SK-N-SH (cell line): Measurements from ENCODE around the gene MGA. TPM values are rescaled to one million over a fixed set of nuclear protein-coding genes. Genes with fewer than 3 reads are reported as not detected.

Source experiments
- CTCF ChIA-PET: fragments of 300-600, 350-600 bp; formaldehyde crosslinking; extraction: SDS; loops from one replicate; lab custom pipeline; 2021; lab: Yijun Ruan, JAX
- POLR2A ChIA-PET: fragments of 350-600 bp; sonication (Branson Sonifier 250); formaldehyde crosslinking; extraction: SDS; loops from one replicate; lab custom pipeline; 2020; ENCODE audit warnings: antibody characterized with exemption, inconsistent platforms; lab: Yijun Ruan, JAX
- DNase-seq: peaks from one replicate; pipeline ENCODE4 v3.0.0; 2012
- H2AFZ ChIP-seq: fragments of 200-600 bp; sonication (generic); 2 replicates; pipeline ENCODE4 v1.8.1; 2016; ENCODE audit warnings: antibody characterized with exemption, mild to moderate bottlenecking, low read depth
- H3F3A ChIP-seq: fragments of 200-600 bp; sonication (generic); replicated peaks from 2 replicates; pipeline ENCODE3; 2016; ENCODE audit warnings: antibody characterized with exemption, mild to moderate bottlenecking; ENCODE audit not compliant: insufficient read depth
- H3K27ac ChIP-seq, 2 experiments: fragments of 200-500 bp in 1 of 2; fragments of 200-600 bp in 1 of 2; sonication (Bioruptor generic) in 1 of 2; sonication (generic), shearing (Covaris generic) in 1 of 2; 2 replicates each; pipeline versions ENCODE4 v1.5.1 to v1.6.1; 2014 to 2016; ENCODE audit warnings: low read depth in 2 of 2, inconsistent platforms in 1 of 2, low read length in 1 of 2, mild to moderate bottlenecking in 1 of 2, mixed read lengths in 1 of 2
- H3K27me3 ChIP-seq: fragments of 200-600 bp; sonication (generic), shearing (Covaris generic); 2 replicates; pipeline ENCODE4 v1.6.1; 2016; ENCODE audit warnings: mixed run types; ENCODE audit not compliant: insufficient read depth
- H3K36me3 ChIP-seq, 2 experiments: fragments of 200-500 bp in 1 of 2; fragments of 200-600 bp in 1 of 2; sonication (Bioruptor generic) in 1 of 2; sonication (generic) in 1 of 2; replicated peaks in 1 of 2; 2 replicates each; pipeline versions ENCODE3 to v1.5.1; 2014 to 2016; ENCODE audit warnings: low read length in 1 of 2, mild to moderate bottlenecking in 1 of 2; ENCODE audit not compliant: insufficient read depth in 2 of 2, control insufficient read depth in 1 of 2
- H3K4me1 ChIP-seq, 2 experiments: fragments of 200-500 bp in 1 of 2; fragments of 200-600 bp in 1 of 2; sonication (Bioruptor generic) in 1 of 2; sonication (generic), shearing (Covaris generic) in 1 of 2; 2 replicates each; pipeline versions ENCODE4 v1.5.1 to v1.6.1; 2014 to 2016; ENCODE audit warnings: low read depth in 1 of 2, low read length in 1 of 2, mixed run types in 1 of 2; ENCODE audit not compliant: insufficient read depth in 2 of 2, control insufficient read depth in 1 of 2
- H3K4me2 ChIP-seq: fragments of 200-600 bp; sonication (generic), shearing (Covaris generic); 2 replicates; pipeline ENCODE4 v1.6.1; 2017; ENCODE audit warnings: mixed run types
- H3K4me3 ChIP-seq, 2 experiments: fragments of 200-500 bp in 1 of 2; fragments of 200-600 bp in 1 of 2; sonication (Bioruptor generic) in 1 of 2; sonication (generic), shearing (Covaris generic) in 1 of 2; 2 replicates each; pipeline versions ENCODE4 v1.5.1 to v1.8.1; 2014 to 2016; ENCODE audit warnings: low read depth in 2 of 2, inconsistent platforms in 1 of 2, low read length in 1 of 2, mild to moderate bottlenecking in 1 of 2, mixed read lengths in 1 of 2, moderate library complexity in 1 of 2
- H3K79me2 ChIP-seq: fragments of 200-600 bp; sonication (generic); 2 replicates; pipeline ENCODE4 v1.8.1; 2017; ENCODE audit warnings: mild to moderate bottlenecking; ENCODE audit not compliant: insufficient read depth
- H3K9ac ChIP-seq: fragments of 200-600 bp; sonication (generic); 2 replicates; pipeline ENCODE4 v1.6.1; 2017; ENCODE audit warnings: mixed run types
- H3K9me2 ChIP-seq: fragments of 200-600 bp; sonication (generic); 2 replicates; pipeline ENCODE4 v1.6.1; 2017; ENCODE audit warnings: mixed run types
- H3K9me3 ChIP-seq: fragments of 200-600 bp; sonication (generic); 2 replicates; pipeline ENCODE4 v1.6.1; 2017; ENCODE audit warnings: mixed run types, mild to moderate bottlenecking, moderate library complexity
- H4K20me1 ChIP-seq: fragments of 200-600 bp; sonication (generic); 2 replicates; pipeline ENCODE4 v1.6.1; 2017; ENCODE audit warnings: mild to moderate bottlenecking, mixed run types; ENCODE audit not compliant: insufficient read depth
- EP300 ChIP-seq, 2 experiments: IDR thresholded peaks; 2 replicates each; pipeline versions ENCODE4 v1.4.0 to v1.6.1; 2012; ENCODE audit warnings: borderline replicate concordance in 1 of 2, low read depth in 1 of 2, low read length in 1 of 2
- EZH2phosphoT487 ChIP-seq: fragments of 200-600 bp; sonication (generic); IDR thresholded peaks from 2 replicates; pipeline ENCODE4 v1.6.1; 2017; ENCODE audit warnings: low read depth, mixed run types, mild to moderate bottlenecking, antibody characterized with exemption, moderate library complexity, borderline replicate concordance
- FOXM1 ChIP-seq: IDR thresholded peaks from 2 replicates; pipeline ENCODE4 v1.4.0; 2012; ENCODE audit warnings: low read depth, mild to moderate bottlenecking
- GABPA ChIP-seq: IDR thresholded peaks from 2 replicates; pipeline ENCODE4 v1.4.0; 2012; ENCODE audit warnings: low read depth, mild to moderate bottlenecking
- GATA2 ChIP-seq: sonication (generic); formaldehyde crosslinking; IDR thresholded peaks from 2 replicates; pipeline ENCODE4 v1.5.0; 2020; ENCODE audit warnings: mild to moderate bottlenecking, missing genetic modification reagents
- JUND ChIP-seq: IDR thresholded peaks from 2 replicates; pipeline ENCODE4 v1.4.0; 2012
- NFIC ChIP-seq: IDR thresholded peaks from 2 replicates; pipeline ENCODE4 v1.4.0; 2012; ENCODE audit warnings: borderline replicate concordance
- POLR2AphosphoS5 ChIP-seq: IDR thresholded peaks from 2 replicates; pipeline ENCODE4 v1.6.1; 2012; ENCODE audit warnings: low read depth, low read length
- RAD21 ChIP-seq: IDR thresholded peaks from 2 replicates; pipeline ENCODE4 v1.6.1; 2012; ENCODE audit warnings: mild to moderate bottlenecking, low read length
- RCOR1 ChIP-seq: fragments of 150-350 bp; IDR thresholded peaks from 2 replicates; pipeline ENCODE4 v1.6.1; 2017; ENCODE audit warnings: antibody characterized with exemption, low read length
- SMC3 ChIP-seq: IDR thresholded peaks from 2 replicates; pipeline ENCODE4 v1.6.1; 2012; ENCODE audit warnings: low read depth, low read length, improper control_type of control experiment
- TCF12 ChIP-seq: IDR thresholded peaks from 2 replicates; pipeline ENCODE4 v1.4.0; 2012
- TEAD4 ChIP-seq: IDR thresholded peaks from 2 replicates; pipeline ENCODE4 v1.4.0; 2012; ENCODE audit warnings: mild to moderate bottlenecking, borderline replicate concordance; ENCODE audit not compliant: insufficient read depth
- ZBTB33 ChIP-seq: IDR thresholded peaks from 2 replicates; pipeline ENCODE4 v1.4.0; 2012; ENCODE audit warnings: low read depth, borderline replicate concordance
- WGBS: methylation state at CpG from one replicate; pipeline ENCODE4 v1.1.6; 2017; ENCODE audit warnings: low lambda C conversion rate; 5-methylcytosine and 5-hydroxymethylcytosine counted together
- polyA plus RNA-seq, 3 experiments: library from polyadenylated mRNA; depleted of rRNA; stranded (reverse); fragments of >200 nt; gene quantifications; 2 replicates each; pipeline ENCODE4 v1.2.3, GENCODE V29; 2012
- TF ChIP-seq, protein P1 (sequence below): IDR thresholded peaks from 2 replicates; pipeline ENCODE4 v1.4.0; 2012; ENCODE audit warnings: low read depth, borderline replicate concordance
- TF ChIP-seq, protein P2 (sequence below): IDR thresholded peaks from 2 replicates; pipeline ENCODE4; 2012

The MGA gene
- polyA plus RNA-seq, 1 of the 3 experiments (the other 2 are of a cell fraction), result 2.3 TPM

DNA sequence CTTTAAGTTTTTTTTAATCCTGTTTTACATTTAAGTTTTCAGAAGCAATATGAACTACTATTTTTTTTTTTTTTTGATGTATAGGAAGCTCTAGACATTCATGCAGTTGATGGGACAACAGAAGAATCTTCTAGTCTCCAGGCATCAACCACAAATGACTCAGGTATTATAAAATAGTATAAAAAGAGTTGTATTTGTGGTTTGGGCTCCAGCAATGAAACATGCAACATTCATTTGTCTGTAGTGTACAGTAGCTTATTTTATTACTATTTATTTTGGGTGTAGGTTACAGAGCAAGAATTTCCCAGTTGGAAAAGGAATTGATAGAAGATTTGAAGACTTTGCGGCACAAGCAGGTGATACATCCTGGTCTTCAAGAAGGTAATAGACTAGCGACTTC lies 38.6 kb downstream of the MGA start:
- peaks cover 34% of the 10 kb centered on the region for H4K20me1 ChIP-seq
- H3F3A ChIP-seq, result peaks cover 10% of the 10 kb centered on the region
- no peaks in the 10 kb centered on the region for H3K27me3 ChIP-seq
- no peak overlapping the region for H3K9ac ChIP-seq
- POLR2A ChIA-PET, result no interaction called here
- TF ChIP-seq FOXM1, result no peak
- no peak for TF ChIP-seq JUND
- no peak for TF ChIP-seq ZBTB33
- H3K9me2 ChIP-seq, result no peaks in the 10 kb centered on the region
- H3K36me3 ChIP-seq, result peaks cover 24 to 48% of the 10 kb centered on the region in 2 experiments
- H3K27ac ChIP-seq, result no peak overlapping the region; a peak in 1 of 4 replicates
- no peak for DNase-seq
- peak overlapping the region; percentile 17; the same call in 1 of the 2 replicates for H3K4me2 ChIP-seq
- H3K9me3 ChIP-seq, result no peaks in the 10 kb centered on the region
- no peaks in the 10 kb centered on the region for H3K4me1 ChIP-seq
- 96% methylated on average over 2 of the region's 2 CpGs for WGBS
- H3K4me3 ChIP-seq, result no peak overlapping the region
- CTCF ChIA-PET, result interaction anchor here (1.7 kb wide), 1 partner anchor 95 kb away, joined by 3 read pairs; no protein-coding TSS in a partner anchor
- peaks cover 98% of the 10 kb centered on the region for H3K79me2 ChIP-seq
- H2AFZ ChIP-seq, result no peak overlapping the region

GRCh38 chr15:41703120-41703519 lies 42.9 kb downstream of the MGA start:
- peaks cover 12% of the 10 kb centered on the region; the same call in 1 of the 2 replicates for H4K20me1 ChIP-seq
- H3K36me3 ChIP-seq, result peaks cover 25 to 51% of the 10 kb centered on the region in 2 experiments
- no peak for DNase-seq
- ChIA-PET POLR2A (no interaction called here), CTCF (no interaction called here)
- H3K4me1 ChIP-seq, result no peaks in the 10 kb centered on the region
- no peaks in the 10 kb centered on the region for H3K9me2 ChIP-seq
- H3F3A ChIP-seq, result peaks cover 10% of the 10 kb centered on the region
- H3K9ac ChIP-seq, result no peak overlapping the region
- H3K4me3 ChIP-seq, result no peak overlapping the region
- no peak overlapping the region for H3K4me2 ChIP-seq
- no peaks in the 10 kb centered on the region for H3K27me3 ChIP-seq
- no peaks in the 10 kb centered on the region for H3K9me3 ChIP-seq
- H3K27ac ChIP-seq, result no peak overlapping the region
- H3K79me2 ChIP-seq, result peaks cover 80% of the 10 kb centered on the region
- TF ChIP-seq EZH2phosphoT487 (no peak), RAD21 (no peak), EP300 (IDR thresholded peaks at IDR 0.05; ENCODE audit: borderline replicate concordance in 1 of 2, low read depth in 1 of 2, low read length in 1 of 2) (no peak), GABPA (no peak), TCF12 (no peak), SMC3 (no peak), GATA2 (no peak), TEAD4 (no peak), POLR2AphosphoS5 (no peak), RCOR1 (no peak), NFIC (no peak)
- TF ChIP-seq, protein P1, sequence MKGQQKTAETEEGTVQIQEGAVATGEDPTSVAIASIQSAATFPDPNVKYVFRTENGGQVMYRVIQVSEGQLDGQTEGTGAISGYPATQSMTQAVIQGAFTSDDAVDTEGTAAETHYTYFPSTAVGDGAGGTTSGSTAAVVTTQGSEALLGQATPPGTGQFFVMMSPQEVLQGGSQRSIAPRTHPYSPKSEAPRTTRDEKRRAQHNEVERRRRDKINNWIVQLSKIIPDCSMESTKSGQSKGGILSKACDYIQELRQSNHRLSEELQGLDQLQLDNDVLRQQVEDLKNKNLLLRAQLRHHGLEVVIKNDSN, result no peak
- TF ChIP-seq, protein P2, sequence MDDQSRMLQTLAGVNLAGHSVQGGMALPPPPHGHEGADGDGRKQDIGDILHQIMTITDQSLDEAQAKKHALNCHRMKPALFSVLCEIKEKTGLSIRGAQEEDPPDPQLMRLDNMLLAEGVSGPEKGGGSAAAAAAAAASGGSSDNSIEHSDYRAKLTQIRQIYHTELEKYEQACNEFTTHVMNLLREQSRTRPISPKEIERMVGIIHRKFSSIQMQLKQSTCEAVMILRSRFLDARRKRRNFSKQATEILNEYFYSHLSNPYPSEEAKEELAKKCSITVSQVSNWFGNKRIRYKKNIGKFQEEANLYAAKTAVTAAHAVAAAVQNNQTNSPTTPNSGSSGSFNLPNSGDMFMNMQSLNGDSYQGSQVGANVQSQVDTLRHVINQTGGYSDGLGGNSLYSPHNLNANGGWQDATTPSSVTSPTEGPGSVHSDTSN, result no peak
- H2AFZ ChIP-seq, result no peak overlapping the region
